Keratinocyte (primary cell): ENCODE results near the gene MRPL38. TPM values are rescaled to one million over a fixed set of nuclear protein-coding genes. Genes with fewer than 3 reads are reported as not detected.

ENCODE experiments used
- DNase-seq: peaks from one replicate; pipeline ENCODE4 v3.0.0-alpha.2; 2011; ENCODE audit warnings: low read depth, missing footprints, low spot score
- FAIRE-seq: peaks from 2 replicates; lab custom pipeline; 2011; peaks lifted over from hg19 to GRCh38; lab: Jason Lieb, UNC
- H2AFZ ChIP-seq: 2 replicates; pipeline ENCODE4 v1.6.0; 2012; ENCODE audit warnings: low read length, control low read depth, inconsistent platforms; ENCODE audit not compliant: control insufficient read depth
- H3K27ac ChIP-seq: 2 replicates; pipeline ENCODE4 v1.5.1; 2011; ENCODE audit warnings: low read length; ENCODE audit not compliant: control insufficient read depth, insufficient read depth
- H3K27me3 ChIP-seq: 3 replicates; pipeline ENCODE4 v1.6.0; 2011; ENCODE audit warnings: low read length; ENCODE audit not compliant: control insufficient read depth, insufficient read depth; ENCODE audit errors: extremely low read depth
- H3K36me3 ChIP-seq, 2 experiments: 2 replicates in 1 of 2; 3 replicates in 1 of 2; pipeline ENCODE4 v1.5.1; 2011; ENCODE audit warnings: low read length in 2 of 2, mild to moderate bottlenecking in 1 of 2; ENCODE audit not compliant: control insufficient read depth in 2 of 2, insufficient read depth in 2 of 2; ENCODE audit errors: extremely low read depth in 1 of 2
- H3K4me1 ChIP-seq: 3 replicates; pipeline ENCODE4 v1.5.1; 2011; ENCODE audit warnings: low read length; ENCODE audit not compliant: control insufficient read depth, insufficient read depth; ENCODE audit errors: extremely low read depth
- H3K4me2 ChIP-seq: 3 replicates; pipeline ENCODE4 v1.6.0; 2011; ENCODE audit warnings: low read depth, low read length; ENCODE audit not compliant: control insufficient read depth, insufficient read depth; ENCODE audit errors: extremely low read depth
- H3K4me3 ChIP-seq, 3 experiments: fragments of 200-600 bp in 1 of 3; sonication (generic) in 1 of 3; 2 replicates in 2 of 3; 3 replicates in 1 of 3; pipeline ENCODE4 v1.5.1; 2011 to 2016; ENCODE audit warnings: low read length in 3 of 3, mild to moderate bottlenecking in 3 of 3, control low read depth in 2 of 3, inconsistent platforms in 1 of 3, low read depth in 1 of 3, mixed read lengths in 1 of 3, mixed run types in 1 of 3, moderate library complexity in 1 of 3; ENCODE audit not compliant: control insufficient read depth in 2 of 3, insufficient read depth in 2 of 3; ENCODE audit errors: extremely low read depth in 1 of 3
- H3K79me2 ChIP-seq: 2 replicates; pipeline ENCODE4 v1.6.0; 2012; ENCODE audit warnings: low read length; ENCODE audit not compliant: control insufficient read depth, insufficient read depth
- H3K9ac ChIP-seq: 3 replicates; pipeline ENCODE4 v1.6.0; 2011; ENCODE audit warnings: low read length; ENCODE audit not compliant: control insufficient read depth, insufficient read depth; ENCODE audit errors: extremely low read depth
- H3K9me1 ChIP-seq: 3 replicates; pipeline ENCODE4 v1.6.0; 2011; ENCODE audit warnings: low read length; ENCODE audit not compliant: control insufficient read depth, insufficient read depth; ENCODE audit errors: extremely low read depth
- H3K9me3 ChIP-seq: 2 replicates; pipeline ENCODE4 v1.5.1; 2012; ENCODE audit warnings: low read depth, low read length; ENCODE audit not compliant: control insufficient read depth
- H4K20me1 ChIP-seq: 3 replicates; pipeline ENCODE4 v1.6.0; 2011; ENCODE audit warnings: low read length; ENCODE audit not compliant: control insufficient read depth, insufficient read depth; ENCODE audit errors: extremely low read depth
- CTCF ChIP-seq, 3 experiments: IDR thresholded peaks in 1 of 3; conservative IDR thresholded peaks in 1 of 3; optimal IDR thresholded peaks in 1 of 3; 2 replicates in 2 of 3; 3 replicates in 1 of 3; pipeline versions ENCODE3 to v1.5.1; 2011; ENCODE audit warnings: low read length in 3 of 3, mild to moderate bottlenecking in 3 of 3, moderate library complexity in 2 of 3, control low read depth in 1 of 3, inconsistent platforms in 1 of 3; ENCODE audit not compliant: insufficient read depth in 2 of 3; ENCODE audit errors: extremely low read depth in 1 of 3
- EZH2 ChIP-seq: IDR thresholded peaks from one replicate; pipeline ENCODE4 v1.6.1; 2012; ENCODE audit warnings: inconsistent platforms, mild to moderate bottlenecking, low read length, moderate library complexity
- dilution Hi-C: fragments of 300-500 bp; cut with MboI; formaldehyde crosslinking; loops from one replicate; pipeline ENCODE4 v1.7.0; 2020; ENCODE audit warnings: low sequenced_read_pairs; ENCODE audit not compliant: extremely low pct_ligation_motif_present
- polyA plus RNA-seq, 5 experiments: library from polyadenylated mRNA; depleted of rRNA in 3 of 5; stranded (reverse) in 3 of 5; stranded (forward) in 1 of 5; unstranded in 1 of 5; fragments of >200 nt; gene quantifications; 1 replicate in 1 of 5; 2 replicates in 3 of 5; 3 replicates in 1 of 5; pipeline versions ENCODE4 v1.2.1 to v1.2.3, GENCODE V29; 2011 to 2012; ENCODE audit warnings: missing spikeins in 2 of 5, low read depth in 1 of 5, low replicate concordance in 1 of 5

Gene MRPL38
- polyA plus RNA-seq, 1 donor (not counting 4 experiments of a cell fraction or from before 2014, with no cell fraction given) = 25.2 TPM

GRCh38 chr17:75899767-75900468, 4.8 kb downstream of the MRPL38 start:
- Histone ChIP-seq H3K4me2 (no peak overlapping the region), H3K36me3 (peaks cover 18 to 28% of the 10 kb centered on the region in 2 experiments), H3K27me3 (no peaks in the 10 kb centered on the region), H2AFZ (no peak overlapping the region), H3K9me3 (no peaks in the 10 kb centered on the region), H4K20me1 (no peaks in the 10 kb centered on the region), H3K27ac (no peak overlapping the region), H3K79me2 (peaks cover 13% of the 10 kb centered on the region), H3K9me1 (no peaks in the 10 kb centered on the region), H3K4me1 (peaks cover 12% of the 10 kb centered on the region), H3K4me3 (no peak overlapping the region), H3K9ac (no peak overlapping the region)
- no peak for FAIRE-seq
- DNase-seq = no peak
- TF ChIP-seq EZH2 (no peak), CTCF (optimal IDR thresholded peaks at IDR 0.05 in 1 of 3, IDR thresholded peaks at IDR 0.05 in 1 of 3, conservative IDR thresholded peaks at IDR 0.05 in 1 of 3; ENCODE audit: extremely low read depth in 1 of 3, insufficient read depth in 2 of 3, low read length in 3 of 3) (no peak)
- dilution Hi-C loops = no loop called here

DNA sequence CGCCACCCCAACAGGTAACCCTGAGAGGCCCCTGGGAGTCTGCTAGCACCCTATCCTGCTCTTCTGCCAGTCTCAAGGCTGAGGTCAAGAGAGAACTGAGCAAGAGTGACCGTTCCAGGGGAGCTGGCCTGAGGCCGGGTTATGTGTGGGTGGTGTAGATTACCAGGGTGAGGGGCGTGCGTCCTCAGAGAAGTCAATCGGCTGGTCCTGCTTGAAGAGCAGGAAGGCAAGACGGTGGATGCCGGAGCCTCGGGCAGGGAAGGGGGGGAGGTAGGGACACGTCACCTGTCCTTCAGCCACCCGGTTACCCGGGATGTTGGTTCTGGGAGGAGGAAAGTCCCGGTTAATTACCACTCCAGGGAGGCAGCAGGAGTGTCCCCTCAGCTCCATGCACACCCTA, 5.3 kb downstream of the MRPL38 start:
- H3K27ac ChIP-seq = no peak overlapping the region
- H3K4me3 ChIP-seq = no peak overlapping the region
- DNase-seq = no peak
- no peak overlapping the region for H3K9ac ChIP-seq
- no peaks in the 10 kb centered on the region for H3K27me3 ChIP-seq
- peaks cover 11% of the 10 kb centered on the region for H3K79me2 ChIP-seq
- no peak overlapping the region for H2AFZ ChIP-seq
- H3K9me3 ChIP-seq = no peaks in the 10 kb centered on the region
- FAIRE-seq = no peak
- no peak for TF ChIP-seq EZH2
- TF ChIP-seq CTCF (optimal IDR thresholded peaks at IDR 0.05 in 1 of 3, IDR thresholded peaks at IDR 0.05 in 1 of 3, conservative IDR thresholded peaks at IDR 0.05 in 1 of 3; ENCODE audit: extremely low read depth in 1 of 3, insufficient read depth in 2 of 3, low read length in 3 of 3) = no peak
- no peaks in the 10 kb centered on the region for H3K9me1 ChIP-seq
- no peak overlapping the region for H3K4me2 ChIP-seq
- peaks cover 18 to 28% of the 10 kb centered on the region in 2 experiments for H3K36me3 ChIP-seq
- peaks cover 12% of the 10 kb centered on the region for H3K4me1 ChIP-seq
- H4K20me1 ChIP-seq = no peaks in the 10 kb centered on the region
- dilution Hi-C loops = no loop called here
